Endodermal cell (in vitro differentiated cells): Measurements from ENCODE around the gene PMS1. TPM values are rescaled to one million over a fixed set of nuclear protein-coding genes. Genes with fewer than 3 reads are reported as not detected.

Experiments
- DNase-seq: peaks from one replicate; pipeline ENCODE4 v3.0.0-alpha.2; 2017
- H3K27ac ChIP-seq: 2 replicates; pipeline ENCODE4 v1.5.1; 2013; ENCODE audit warnings: mild to moderate bottlenecking, low read depth, low read length, moderate library complexity
- H3K27me3 ChIP-seq: 2 replicates; pipeline ENCODE4 v1.6.1; 2013; ENCODE audit warnings: mild to moderate bottlenecking, low read length, moderate library complexity; ENCODE audit not compliant: insufficient read depth, control insufficient read depth, poor library complexity, severe bottlenecking
- H3K36me3 ChIP-seq: 2 replicates; pipeline ENCODE4 v1.7.0; 2013; ENCODE audit warnings: mild to moderate bottlenecking, low read length, moderate library complexity; ENCODE audit not compliant: control insufficient read depth, insufficient read depth
- H3K4me1 ChIP-seq: one replicate; pipeline ENCODE4 v1.7.0; 2013; ENCODE audit warnings: low read length; ENCODE audit not compliant: control insufficient read depth, insufficient read depth
- H3K4me3 ChIP-seq: 2 replicates; pipeline ENCODE4 v1.5.1; 2013; ENCODE audit warnings: mild to moderate bottlenecking, low read length, moderate library complexity
- H3K9ac ChIP-seq: 2 replicates; pipeline ENCODE4 v1.6.1; 2013; ENCODE audit warnings: mild to moderate bottlenecking, low read length, moderate library complexity; ENCODE audit not compliant: poor library complexity, severe bottlenecking; ENCODE audit errors: extremely low read depth
- H3K9me3 ChIP-seq: 2 replicates; pipeline ENCODE4 v1.6.1; 2013; ENCODE audit warnings: mild to moderate bottlenecking, low read length, moderate library complexity; ENCODE audit not compliant: control insufficient read depth
- H3K27ac Mint-ChIP-seq: 2 replicates; pipeline ENCODE4 v1.8.0; 2020; ENCODE audit warnings: mixed read lengths
- H3K27me3 Mint-ChIP-seq: 2 replicates; pipeline ENCODE4 v1.8.0; 2021; ENCODE audit warnings: mild to moderate bottlenecking, mixed read lengths; ENCODE audit not compliant: insufficient read depth
- H3K36me3 Mint-ChIP-seq: 2 replicates; pipeline ENCODE4 v1.8.0; 2020; ENCODE audit warnings: low read depth, mixed read lengths
- H3K4me1 Mint-ChIP-seq: 2 replicates; pipeline ENCODE4 v1.8.0; 2020; ENCODE audit warnings: mixed read lengths
- H3K4me3 Mint-ChIP-seq: 2 replicates; pipeline ENCODE4 v1.8.0; 2020; ENCODE audit warnings: mild to moderate bottlenecking, moderate library complexity, mixed read lengths
- H3K9me3 Mint-ChIP-seq: 2 replicates; pipeline ENCODE4 v1.8.0; 2020; ENCODE audit warnings: mild to moderate bottlenecking, mixed read lengths
- WGBS, 2 experiments: methylation state at CpG; one replicate each; pipeline versions ENCODE4 v1.1.5 to v1.1.7; 2013; ENCODE audit warnings: missing lambda C conversion rate in 2 of 2, mixed read lengths in 1 of 2; ENCODE audit not compliant: insufficient coverage in 1 of 2, insufficient read length in 1 of 2; 5-methylcytosine and 5-hydroxymethylcytosine counted together
- total RNA-seq, 2 donors: library from RNA; stranded (reverse); fragmentation: NEBNext Ultra II Directional in 1 of 2; extraction: Animal tissue kit (Norgen Biotek cat#: 25700) in 1 of 2; gene quantifications; 2 replicates in 1 of 2; 3 replicates in 1 of 2; pipeline ENCODE4 v1.2.1, GENCODE V29; 2021
- TF ChIP-seq, protein P1 (sequence below): fragments of 200-600 bp; sonication (generic); conservative IDR thresholded peaks from 2 replicates; pipeline ENCODE4 v1.5.0; 2021; ENCODE audit warnings: antibody characterized with exemption, mild to moderate bottlenecking

Gene PMS1
- total RNA-seq, 2 donors from 2014 or later, result 51.9 to 61.5 TPM

DNA sequence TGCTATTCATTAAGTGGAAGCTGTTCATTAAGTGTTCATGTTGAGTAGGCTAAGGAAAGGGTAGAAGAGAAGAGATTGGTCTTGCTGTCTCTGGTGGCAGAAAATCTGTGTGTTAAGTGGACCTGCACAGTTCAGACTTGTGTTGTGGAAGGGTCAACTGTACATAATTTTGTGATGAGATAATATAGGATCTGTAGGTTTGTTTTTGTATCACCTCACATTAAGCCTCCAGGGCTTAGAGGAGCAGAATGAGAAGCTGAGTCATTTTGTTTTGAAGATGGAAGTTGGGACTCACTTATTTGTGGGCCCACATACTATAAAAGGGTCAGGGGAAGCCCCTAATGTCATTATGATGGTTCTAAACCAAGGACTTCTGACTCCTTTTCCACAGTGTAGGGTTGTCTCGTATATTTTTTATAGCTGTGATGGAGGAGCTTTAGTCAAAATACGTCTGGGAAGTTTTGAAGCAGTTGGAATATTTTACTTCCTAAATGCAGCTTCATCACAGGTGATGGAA lies 18.2 kb downstream of the PMS1 start:
- H3K27ac ChIP-seq, result no peak overlapping the region
- no peaks in the 10 kb centered on the region for H3K27me3 Mint-ChIP-seq
- H3K27ac Mint-ChIP-seq, result no peak overlapping the region
- H3K9ac ChIP-seq, result no peak overlapping the region
- no peak for DNase-seq
- 82% methylated on average over 2 of the region's 2 CpGs; no CpG with 5 or more reads in 1 of the 2 experiments for WGBS, 2 experiments
- H3K36me3 Mint-ChIP-seq, result peaks cover 16% of the 10 kb centered on the region
- H3K4me3 ChIP-seq, result no peak overlapping the region
- TF ChIP-seq, protein P1, sequence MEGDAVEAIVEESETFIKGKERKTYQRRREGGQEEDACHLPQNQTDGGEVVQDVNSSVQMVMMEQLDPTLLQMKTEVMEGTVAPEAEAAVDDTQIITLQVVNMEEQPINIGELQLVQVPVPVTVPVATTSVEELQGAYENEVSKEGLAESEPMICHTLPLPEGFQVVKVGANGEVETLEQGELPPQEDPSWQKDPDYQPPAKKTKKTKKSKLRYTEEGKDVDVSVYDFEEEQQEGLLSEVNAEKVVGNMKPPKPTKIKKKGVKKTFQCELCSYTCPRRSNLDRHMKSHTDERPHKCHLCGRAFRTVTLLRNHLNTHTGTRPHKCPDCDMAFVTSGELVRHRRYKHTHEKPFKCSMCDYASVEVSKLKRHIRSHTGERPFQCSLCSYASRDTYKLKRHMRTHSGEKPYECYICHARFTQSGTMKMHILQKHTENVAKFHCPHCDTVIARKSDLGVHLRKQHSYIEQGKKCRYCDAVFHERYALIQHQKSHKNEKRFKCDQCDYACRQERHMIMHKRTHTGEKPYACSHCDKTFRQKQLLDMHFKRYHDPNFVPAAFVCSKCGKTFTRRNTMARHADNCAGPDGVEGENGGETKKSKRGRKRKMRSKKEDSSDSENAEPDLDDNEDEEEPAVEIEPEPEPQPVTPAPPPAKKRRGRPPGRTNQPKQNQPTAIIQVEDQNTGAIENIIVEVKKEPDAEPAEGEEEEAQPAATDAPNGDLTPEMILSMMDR, result no peak
- no peaks in the 10 kb centered on the region for H3K4me1 ChIP-seq
- no peaks in the 10 kb centered on the region for H3K9me3 Mint-ChIP-seq
- H3K36me3 ChIP-seq, result peaks cover 80% of the 10 kb centered on the region
- no peaks in the 10 kb centered on the region for H3K4me1 Mint-ChIP-seq
- H3K4me3 Mint-ChIP-seq, result no peak overlapping the region
- no peaks in the 10 kb centered on the region for H3K27me3 ChIP-seq
- peaks cover 3% of the 10 kb centered on the region for H3K9me3 ChIP-seq

DNA sequence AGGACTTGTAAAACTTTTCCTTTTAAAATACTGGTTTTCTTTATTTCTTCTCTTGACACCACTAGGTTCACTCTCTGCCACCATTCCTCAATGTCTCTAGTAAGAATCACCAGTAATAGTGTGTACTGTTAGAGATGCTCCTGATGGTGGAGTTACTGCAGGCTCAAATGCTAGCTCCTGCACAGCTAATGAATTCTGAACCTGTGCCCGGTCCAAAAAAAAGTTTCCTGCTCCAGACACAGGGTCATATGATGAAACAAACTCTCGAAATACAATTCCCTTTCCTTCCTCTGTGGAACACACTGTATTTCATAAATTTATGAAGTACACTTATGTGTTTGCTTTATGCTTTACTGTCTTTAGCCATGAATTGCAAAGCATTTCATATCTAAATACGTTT lies 19.2 kb downstream of the PMS1 start:
- Mint-ChIP-seq H3K4me3 (no peak overlapping the region), H3K4me1 (no peaks in the 10 kb centered on the region), H3K9me3 (no peaks in the 10 kb centered on the region), H3K27ac (no peak overlapping the region), H3K27me3 (no peaks in the 10 kb centered on the region), H3K36me3 (peaks cover 21% of the 10 kb centered on the region)
- 95 to 100% methylated on average over 1 to 2 of the region's 3 CpGs for WGBS, 2 experiments
- no peak for DNase-seq
- Histone ChIP-seq H3K36me3 (peaks cover 78% of the 10 kb centered on the region), H3K4me1 (no peaks in the 10 kb centered on the region), H3K4me3 (no peak overlapping the region), H3K9ac (no peak overlapping the region), H3K9me3 (peaks cover 12% of the 10 kb centered on the region), H3K27ac (no peak overlapping the region), H3K27me3 (no peaks in the 10 kb centered on the region)
- TF ChIP-seq, protein P1, result no peak

DNA sequence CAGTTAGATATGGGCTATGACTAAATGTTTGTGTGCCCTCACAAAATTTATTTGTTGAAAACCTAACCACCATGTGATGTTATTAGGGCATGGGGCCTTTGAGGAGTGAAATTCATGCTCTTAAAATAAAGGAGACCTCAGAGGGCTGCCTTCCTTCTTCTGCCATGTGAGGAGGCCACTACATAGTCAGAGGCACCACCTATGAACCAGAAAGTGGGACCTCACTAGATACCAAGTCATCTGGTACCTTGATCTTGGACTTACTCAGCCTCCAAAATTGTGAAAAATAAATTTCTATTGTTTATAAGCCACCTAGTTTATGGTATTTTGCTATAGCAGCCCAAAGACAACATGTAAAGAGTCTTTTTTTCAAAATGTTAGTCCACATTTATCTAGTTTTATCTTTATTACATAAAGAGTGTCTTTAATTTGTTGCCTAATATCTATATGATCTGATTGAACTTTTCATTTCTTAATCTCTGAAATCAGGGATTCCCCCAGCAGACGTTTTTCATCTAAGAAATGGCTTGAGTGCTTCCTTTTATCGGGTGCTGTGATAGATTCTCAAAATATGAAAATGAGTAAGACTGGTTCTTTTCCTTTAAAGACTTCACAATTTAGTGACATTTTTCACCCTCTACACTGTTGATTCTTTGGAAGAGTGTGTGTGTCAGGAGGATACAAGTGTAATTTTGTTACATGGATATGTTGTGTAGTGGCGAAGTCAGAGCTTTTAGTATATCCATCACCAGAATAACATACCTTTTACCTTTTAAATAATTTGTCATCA lies 34.2 kb downstream of the PMS1 start:
- Histone ChIP-seq H3K9ac (no peak overlapping the region), H3K36me3 (peaks cover 47% of the 10 kb centered on the region), H3K4me3 (no peak overlapping the region), H3K9me3 (peaks cover 5% of the 10 kb centered on the region), H3K27ac (no peak overlapping the region), H3K27me3 (no peaks in the 10 kb centered on the region), H3K4me1 (no peaks in the 10 kb centered on the region)
- H3K27me3 Mint-ChIP-seq, result no peaks in the 10 kb centered on the region
- TF ChIP-seq, protein P1, result no peak
- 97 to 100% methylated on average over 1 to 3 of the region's 3 CpGs for WGBS, 2 experiments
- H3K36me3 Mint-ChIP-seq, result peaks cover 48% of the 10 kb centered on the region
- H3K4me1 Mint-ChIP-seq, result no peaks in the 10 kb centered on the region
- H3K27ac Mint-ChIP-seq, result no peak overlapping the region
- DNase-seq, result no peak
- H3K9me3 Mint-ChIP-seq, result peaks cover 2% of the 10 kb centered on the region
- no peak overlapping the region for H3K4me3 Mint-ChIP-seq
